ENCODE data around the gene ZFYVE27. TPM values are rescaled to one million over a fixed set of nuclear protein-coding genes. Genes with fewer than 3 reads are reported as not detected.

ZFYVE27 gene
- total RNA-seq, 2 experiments from 2014 or later, result 20.2 to 22.6 TPM

GRCh38 chr10:97782455-97783228 lies 45.7 kb downstream of the ZFYVE27 start:
- CTCF ChIA-PET, result interaction anchor here (0.6 to 1.1 kb wide), 3 partner anchors 9 to 40 kb away, joined by 3 to 5 read pairs (median 4); no protein-coding TSS in a partner anchor
- Mint-ChIP-seq H3K9me3 (ENCODE audit: low read depth) (no peaks in the 10 kb centered on the region), H3K27me3 (no peaks in the 10 kb centered on the region), H3K4me1 (peaks cover 22% of the 10 kb centered on the region), H3K27ac (no peak overlapping the region), H3K36me3 (ENCODE audit: low read depth) (no peaks in the 10 kb centered on the region), H3K4me3 (no peak overlapping the region)
- ATAC-seq (no peak), DNase-seq (no peak)
- intact Hi-C loops (cut with DNase I, micrococcal nuclease), result no loop called here
- POLR2A ChIA-PET, result no interaction called here

- Mint-ChIP-seq H3K36me3 (ENCODE audit: low read depth) (no peaks in the 10 kb centered on the region), H3K27me3 (no peaks in the 10 kb centered on the region), H3K4me3 (no peak overlapping the region), H3K4me1 (peaks cover 22% of the 10 kb centered on the region), H3K9me3 (ENCODE audit: low read depth) (no peaks in the 10 kb centered on the region), H3K27ac (no peak overlapping the region)
- ChIA-PET CTCF (interaction anchor here (0.6 to 1.2 kb wide), 2 partner anchors 131 to 261 kb away, joined by 3 to 5 read pairs; no protein-coding TSS in a partner anchor), POLR2A (no interaction called here)
- no peak for ATAC-seq
- DNase-seq, result no peak
- intact Hi-C loops (cut with DNase I, micrococcal nuclease), result no loop called here
Observed at GRCh38 chr10:97784200-97784810, 47.4 kb downstream of the ZFYVE27 start.

GRCh38 chr10:97785231-97785630 lies 48.3 kb downstream of the ZFYVE27 start:
- Mint-ChIP-seq H3K9me3 (ENCODE audit: low read depth) (no peaks in the 10 kb centered on the region), H3K4me3 (no peak overlapping the region), H3K4me1 (peaks cover 22% of the 10 kb centered on the region), H3K36me3 (ENCODE audit: low read depth) (no peaks in the 10 kb centered on the region), H3K27ac (no peak overlapping the region), H3K27me3 (no peaks in the 10 kb centered on the region)
- intact Hi-C loops (cut with DNase I, micrococcal nuclease), result no loop called here
- ChIA-PET POLR2A (no interaction called here), CTCF (interaction anchor here (1.2 to 1.3 kb wide), 2 partner anchors 11 to 84 kb away, joined by 3 to 4 read pairs; no protein-coding TSS in a partner anchor)
- DNase-seq (no peak), ATAC-seq (no peak)

GRCh38 chr10:97785731-97786130 lies 48.8 kb downstream of the ZFYVE27 start:
- Mint-ChIP-seq H3K36me3 (ENCODE audit: low read depth) (no peaks in the 10 kb centered on the region), H3K9me3 (ENCODE audit: low read depth) (no peaks in the 10 kb centered on the region), H3K4me1 (peaks cover 20% of the 10 kb centered on the region), H3K27me3 (no peaks in the 10 kb centered on the region), H3K27ac (no peak overlapping the region), H3K4me3 (no peak overlapping the region)
- POLR2A ChIA-PET, result no interaction called here
- ATAC-seq, result no peak
- intact Hi-C loops (cut with DNase I, micrococcal nuclease), result no loop called here
- CTCF ChIA-PET, result interaction anchor here (1.2 to 1.3 kb wide), 2 partner anchors 10 to 83 kb away, joined by 3 to 4 read pairs; no protein-coding TSS in a partner anchor
- no peak for DNase-seq

GRCh38 chr10:97788552-97789442 lies 51.9 kb downstream of the ZFYVE27 start:
- no peak overlapping the region for H3K4me3 Mint-ChIP-seq
- POLR2A ChIA-PET, result interaction anchor here (0.6 kb wide), 1 partner anchor 1655 kb away, joined by 3 read pairs; no protein-coding TSS in a partner anchor

GRCh38 chr10:97789770-97790397 lies 53.0 kb downstream of the ZFYVE27 start:
- POLR2A ChIA-PET, result no interaction called here
- H3K4me3 Mint-ChIP-seq, result no peak overlapping the region

More at GRCh38 chr10:97788552-97789442, 51.9 kb downstream of the ZFYVE27 start:
- ATAC-seq (no peak), DNase-seq (no peak)
- intact Hi-C loops (cut with DNase I, micrococcal nuclease), result no loop called here
- Mint-ChIP-seq H3K4me1 (peaks cover 4% of the 10 kb centered on the region), H3K27ac (no peak overlapping the region), H3K27me3 (no peaks in the 10 kb centered on the region), H3K9me3 (ENCODE audit: low read depth) (no peaks in the 10 kb centered on the region), H3K36me3 (ENCODE audit: low read depth) (no peaks in the 10 kb centered on the region)
- CTCF ChIA-PET, result interaction anchor here (0.5 to 1.0 kb wide), 2 partner anchors 17 to 81 kb away, joined by 3 read pairs; no protein-coding TSS in a partner anchor

GRCh38 chr10:97791824-97792721 lies 55.1 kb downstream of the ZFYVE27 start:
- DNase-seq (peak; percentile 85), ATAC-seq (peak; percentile 81)
- Mint-ChIP-seq H3K27ac (no peak overlapping the region), H3K4me3 (no peak overlapping the region), H3K4me1 (peaks cover 19% of the 10 kb centered on the region), H3K27me3 (no peaks in the 10 kb centered on the region), H3K9me3 (ENCODE audit: low read depth) (no peaks in the 10 kb centered on the region), H3K36me3 (ENCODE audit: low read depth) (no peaks in the 10 kb centered on the region)
- ChIA-PET POLR2A (no interaction called here), CTCF (interaction anchor here (0.6 to 6.5 kb wide), 21 partner anchors 9 to 1559 kb away, joined by 3 to 93 read pairs (median 3); partner anchors contain the start of genes PI4K2A and SFRP5)
- intact Hi-C loops (cut with DNase I, micrococcal nuclease), result loop anchor here (1.0 to 10.0 kb wide), 4 partner anchors 77 to 255 kb away; partner anchors contain the start of gene CRTAC1 (in 1 of the 2)

More at GRCh38 chr10:97789770-97790397, 53.0 kb downstream of the ZFYVE27 start:
- Mint-ChIP-seq H3K27me3 (no peaks in the 10 kb centered on the region), H3K9me3 (ENCODE audit: low read depth) (no peaks in the 10 kb centered on the region), H3K27ac (no peak overlapping the region), H3K36me3 (ENCODE audit: low read depth) (no peaks in the 10 kb centered on the region), H3K4me1 (peaks cover 4% of the 10 kb centered on the region)
- intact Hi-C loops (cut with DNase I, micrococcal nuclease), result loop anchor here (5.0 to 10.0 kb wide), 3 partner anchors 237 to 257 kb away; partner anchors contain the start of gene CRTAC1 (in 1 of the 2)
- DNase-seq (no peak), ATAC-seq (no peak)
- CTCF ChIA-PET, result interaction anchor here (1.0 to 1.3 kb wide), 4 partner anchors 9 to 79 kb away, joined by 3 to 16 read pairs (median 3); no protein-coding TSS in a partner anchor

- POLR2A ChIA-PET, result no interaction called here
- no peaks in the 10 kb centered on the region for H3K27me3 Mint-ChIP-seq
- no peak overlapping the region for H3K4me3 Mint-ChIP-seq
- CTCF ChIA-PET, result interaction anchor here (0.6 to 6.5 kb wide), 6 partner anchors 10 to 120 kb away, joined by 3 to 93 read pairs (median 4); no protein-coding TSS in a partner anchor
- ATAC-seq (no peak), DNase-seq (no peak)
- intact Hi-C loops (cut with DNase I, micrococcal nuclease), result loop anchor here (5.0 to 10.0 kb wide), 2 partner anchors 56 to 239 kb away; partner anchors contain the start of gene CRTAC1 (in 1 of the 2)
- peaks cover 11% of the 10 kb centered on the region for H3K9me3 Mint-ChIP-seq (ENCODE audit: low read depth)
- H3K27ac Mint-ChIP-seq, result peak overlapping the region; percentile 86
- peaks cover 3% of the 10 kb centered on the region for H3K36me3 Mint-ChIP-seq (ENCODE audit: low read depth)
- peaks cover 19% of the 10 kb centered on the region for H3K4me1 Mint-ChIP-seq
Observed at GRCh38 chr10:97795886-97796285, 59.0 kb downstream of the ZFYVE27 start.

- Mint-ChIP-seq H3K27me3 (no peaks in the 10 kb centered on the region), H3K36me3 (ENCODE audit: low read depth) (peaks cover 3% of the 10 kb centered on the region), H3K9me3 (ENCODE audit: low read depth) (peaks cover 11% of the 10 kb centered on the region), H3K4me1 (peaks cover 19% of the 10 kb centered on the region), H3K4me3 (peak overlapping the region; percentile 6), H3K27ac (peak overlapping the region; percentile 86)
- intact Hi-C loops (cut with DNase I, micrococcal nuclease), result loop anchor here (5.0 to 10.0 kb wide), 2 partner anchors 56 to 238 kb away; partner anchors contain the start of gene CRTAC1 (in 1 of the 2)
- DNase-seq (peak; percentile 42), ATAC-seq (peak; percentile 79)
- ChIA-PET CTCF (interaction anchor here (1.0 to 6.5 kb wide), 6 partner anchors 11 to 231 kb away, joined by 3 to 93 read pairs (median 3); no protein-coding TSS in a partner anchor), POLR2A (no interaction called here)
Observed at GRCh38 chr10:97796651-97797050, 59.7 kb downstream of the ZFYVE27 start.
